Neural cell (in vitro differentiated cells): ENCODE measurements around the gene RIPPLY1. TPM values are rescaled to one million over a fixed set of nuclear protein-coding genes. Genes with fewer than 3 reads are reported as not detected.

Experiments
- H2AFZ ChIP-seq: fragments of 200-600, 300-800 bp; sonication (generic), shearing (Covaris generic); 2 replicates; pipeline ENCODE4 v1.6.0; 2014; ENCODE audit warnings: low read depth, mild to moderate bottlenecking, antibody characterized with exemption, low read length, moderate library complexity
- H3F3A ChIP-seq: fragments of 200-600 bp; shearing (Covaris generic); 2 replicates; pipeline ENCODE4 v1.6.1; 2016; ENCODE audit warnings: mild to moderate bottlenecking, moderate library complexity, mixed read lengths, antibody characterized with exemption, low read length; ENCODE audit not compliant: insufficient read depth, poor library complexity, severe bottlenecking
- H3K27ac ChIP-seq: fragments of 200-600, 300-800 bp; sonication (generic), shearing (Covaris generic); 2 replicates; pipeline ENCODE4 v1.5.1; 2014; ENCODE audit warnings: mild to moderate bottlenecking, low read length, moderate library complexity
- H3K27me3 ChIP-seq: fragments of 300-800, 200-600 bp; sonication (generic), shearing (Covaris generic); 2 replicates; pipeline ENCODE4 v1.6.0; 2014; ENCODE audit warnings: mild to moderate bottlenecking, low read depth, low read length, moderate library complexity; ENCODE audit not compliant: insufficient read depth
- H3K36me3 ChIP-seq: fragments of 300-800, 200-600 bp; sonication (generic), shearing (Covaris generic); 2 replicates; pipeline ENCODE4 v1.5.1; 2014; ENCODE audit warnings: mild to moderate bottlenecking, antibody characterized with exemption, low read length, moderate library complexity; ENCODE audit not compliant: insufficient read depth
- H3K4me2 ChIP-seq: fragments of 300-800, 200-600 bp; sonication (generic), shearing (Covaris generic); 2 replicates; pipeline ENCODE4 v1.6.0; 2014; ENCODE audit warnings: mild to moderate bottlenecking, low read length
- H3K4me3 ChIP-seq: fragments of 300-800, 200-600 bp; sonication (generic), shearing (Covaris generic); 2 replicates; pipeline ENCODE4 v1.5.1; 2014; ENCODE audit warnings: mild to moderate bottlenecking, low read length, moderate library complexity
- H3K79me2 ChIP-seq: fragments of 200-600 bp; shearing (Covaris generic); replicated peaks from 2 replicates; pipeline ENCODE4 v1.6.0; 2014; ENCODE audit warnings: mild to moderate bottlenecking, low read length, moderate library complexity; ENCODE audit not compliant: insufficient read depth
- H3K9ac ChIP-seq: fragments of 300-800, 200-600 bp; sonication (generic), shearing (Covaris generic); 2 replicates; pipeline ENCODE4 v1.6.1; 2016; ENCODE audit warnings: mild to moderate bottlenecking, low read length, mixed read lengths
- H3K9me2 ChIP-seq: fragments of 200-600 bp; shearing (Covaris generic); 2 replicates; pipeline ENCODE4 v1.6.1; 2016; ENCODE audit warnings: mild to moderate bottlenecking, low read length, mixed read lengths; ENCODE audit not compliant: insufficient read depth
- H3K9me3 ChIP-seq: fragments of 200-600, 300-800 bp; sonication (generic), shearing (Covaris generic); 2 replicates; pipeline ENCODE4 v1.6.1; 2016; ENCODE audit warnings: mild to moderate bottlenecking, mixed run types, low read length, moderate library complexity, mixed read lengths
- H4K20me1 ChIP-seq: fragments of 200-600 bp; shearing (Covaris generic); 2 replicates; pipeline ENCODE4 v1.6.1; 2016; ENCODE audit warnings: mild to moderate bottlenecking, mixed run types; ENCODE audit not compliant: insufficient read depth
- EP300 ChIP-seq: fragments of 450-650 bp; conservative IDR thresholded peaks from 2 replicates; pipeline ENCODE4 v1.6.1; 2014; ENCODE audit warnings: antibody characterized with exemption, mild to moderate bottlenecking, moderate library complexity; ENCODE audit not compliant: poor library complexity, severe bottlenecking
- EZH2 ChIP-seq: fragments of 200-600, 300-800 bp; shearing (Covaris generic), sonication (generic); IDR thresholded peaks from 2 replicates; pipeline ENCODE4 v1.6.1; 2014; ENCODE audit warnings: antibody characterized with exemption, low read length, borderline replicate concordance, mild to moderate bottlenecking; ENCODE audit not compliant: insufficient read depth, poor library complexity, severe bottlenecking
- MXI1 ChIP-seq: fragments of 450-650 bp; conservative IDR thresholded peaks from 2 replicates; pipeline ENCODE4 v1.6.1; 2014; ENCODE audit warnings: antibody characterized with exemption, mild to moderate bottlenecking; ENCODE audit not compliant: poor library complexity, severe bottlenecking
- POLR2AphosphoS5 ChIP-seq: IDR thresholded peaks from 2 replicates; pipeline ENCODE4 v1.6.1; 2012
- RAD21 ChIP-seq: fragments of 450-650 bp; conservative IDR thresholded peaks from 2 replicates; pipeline ENCODE4 v1.6.1; 2014; ENCODE audit warnings: antibody characterized with exemption, mild to moderate bottlenecking, moderate library complexity
- REST ChIP-seq: IDR thresholded peaks from 2 replicates; pipeline ENCODE4 v1.6.1; 2012; ENCODE audit warnings: borderline replicate concordance
- SMC3 ChIP-seq: fragments of 450-650 bp; conservative IDR thresholded peaks from 2 replicates; pipeline ENCODE4 v1.6.1; 2014; ENCODE audit warnings: antibody characterized with exemption, mild to moderate bottlenecking, moderate library complexity; ENCODE audit not compliant: poor library complexity
- TAF1 ChIP-seq: IDR thresholded peaks from 2 replicates; pipeline ENCODE4 v1.6.1; 2012; ENCODE audit warnings: low read depth
- polyA plus RNA-seq: library from polyadenylated mRNA; depleted of rRNA; stranded (reverse); fragments of >200 nt; gene quantifications from 2 replicates; pipeline ENCODE4 v1.2.3, GENCODE V29; 2014
- TF ChIP-seq, protein P1 (sequence below): fragments of 450-650 bp; IDR thresholded peaks from 2 replicates; pipeline ENCODE4 v1.5.1; 2014; ENCODE audit warnings: antibody characterized with exemption, mild to moderate bottlenecking, moderate library complexity; ENCODE audit not compliant: poor library complexity, severe bottlenecking

Gene RIPPLY1
- polyA plus RNA-seq, 1 donor from 2014 or later: 0.57 TPM

GRCh38 chrX:106912864-106913263, 9.7 kb upstream of the RIPPLY1 start:
- Histone ChIP-seq H3K79me2 (no peaks in the 10 kb centered on the region), H3F3A (no peaks in the 10 kb centered on the region), H2AFZ (no peak overlapping the region), H3K27ac (no peak overlapping the region), H3K4me3 (no peak overlapping the region), H3K9me3 (no peaks in the 10 kb centered on the region), H3K9me2 (no peaks in the 10 kb centered on the region), H3K27me3 (no peaks in the 10 kb centered on the region), H4K20me1 (no peaks in the 10 kb centered on the region), H3K9ac (no peak overlapping the region), H3K4me2 (no peak overlapping the region), H3K36me3 (no peaks in the 10 kb centered on the region)
- TF ChIP-seq POLR2AphosphoS5: no peak
- no peak for TF ChIP-seq EP300
- TF ChIP-seq MXI1: no peak
- no peak for TF ChIP-seq SMC3
- no peak for TF ChIP-seq RAD21
- TF ChIP-seq TAF1: no peak

DNA sequence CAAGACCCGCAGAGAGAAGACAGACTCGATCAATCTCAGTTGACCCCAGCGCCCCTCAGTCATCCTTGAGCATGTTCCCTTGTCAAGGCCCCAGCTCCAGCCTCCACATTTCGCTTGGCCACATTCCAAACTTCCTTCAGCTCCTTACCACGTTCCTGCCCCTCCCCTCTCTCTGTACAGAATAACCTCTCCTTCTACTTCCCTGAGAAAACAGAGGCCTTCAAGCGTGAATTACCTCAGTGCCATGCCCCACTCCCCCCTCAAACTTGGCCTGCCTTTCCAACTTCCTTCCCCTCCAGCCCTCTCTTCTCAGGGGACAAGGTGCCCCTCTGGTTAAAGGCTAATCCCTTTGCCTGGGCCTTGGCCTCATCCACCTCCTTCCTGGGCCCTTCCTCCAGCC, 3.2 kb upstream of the RIPPLY1 start:
- Histone ChIP-seq H3K9ac (no peak overlapping the region), H2AFZ (no peak overlapping the region), H3K27me3 (no peaks in the 10 kb centered on the region), H3K9me2 (no peaks in the 10 kb centered on the region), H3K4me3 (no peak overlapping the region), H4K20me1 (no peaks in the 10 kb centered on the region), H3K9me3 (no peaks in the 10 kb centered on the region), H3F3A (no peaks in the 10 kb centered on the region), H3K36me3 (no peaks in the 10 kb centered on the region), H3K79me2 (no peaks in the 10 kb centered on the region), H3K4me2 (no peak overlapping the region), H3K27ac (no peak overlapping the region)
- TF ChIP-seq MXI1 (no peak), EZH2 (no peak), SMC3 (no peak), EP300 (no peak), TAF1 (no peak), RAD21 (no peak), REST (no peak)
- TF ChIP-seq, protein P1, sequence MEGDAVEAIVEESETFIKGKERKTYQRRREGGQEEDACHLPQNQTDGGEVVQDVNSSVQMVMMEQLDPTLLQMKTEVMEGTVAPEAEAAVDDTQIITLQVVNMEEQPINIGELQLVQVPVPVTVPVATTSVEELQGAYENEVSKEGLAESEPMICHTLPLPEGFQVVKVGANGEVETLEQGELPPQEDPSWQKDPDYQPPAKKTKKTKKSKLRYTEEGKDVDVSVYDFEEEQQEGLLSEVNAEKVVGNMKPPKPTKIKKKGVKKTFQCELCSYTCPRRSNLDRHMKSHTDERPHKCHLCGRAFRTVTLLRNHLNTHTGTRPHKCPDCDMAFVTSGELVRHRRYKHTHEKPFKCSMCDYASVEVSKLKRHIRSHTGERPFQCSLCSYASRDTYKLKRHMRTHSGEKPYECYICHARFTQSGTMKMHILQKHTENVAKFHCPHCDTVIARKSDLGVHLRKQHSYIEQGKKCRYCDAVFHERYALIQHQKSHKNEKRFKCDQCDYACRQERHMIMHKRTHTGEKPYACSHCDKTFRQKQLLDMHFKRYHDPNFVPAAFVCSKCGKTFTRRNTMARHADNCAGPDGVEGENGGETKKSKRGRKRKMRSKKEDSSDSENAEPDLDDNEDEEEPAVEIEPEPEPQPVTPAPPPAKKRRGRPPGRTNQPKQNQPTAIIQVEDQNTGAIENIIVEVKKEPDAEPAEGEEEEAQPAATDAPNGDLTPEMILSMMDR: no peak
